ENCODE data around the gene NLN.

DNA sequence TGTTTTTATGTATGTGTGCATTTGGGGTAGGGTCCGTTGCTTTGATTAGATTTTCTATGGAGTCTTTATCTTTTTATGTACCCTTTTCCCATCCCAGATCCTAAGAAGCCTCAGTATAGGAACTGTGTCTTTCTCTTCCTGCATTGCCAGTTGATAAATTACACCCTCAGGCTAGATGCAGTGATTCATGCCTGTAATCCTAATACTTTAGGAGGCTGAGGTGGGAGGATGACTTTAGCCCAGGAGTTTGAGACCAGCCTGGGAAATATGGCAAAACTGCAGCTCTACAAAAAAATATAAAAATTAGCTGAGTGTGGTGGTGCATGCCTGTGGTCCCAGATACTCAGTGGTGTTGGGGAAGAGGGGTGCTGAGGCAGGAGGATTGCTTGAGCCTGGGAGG lies 40.2 kb downstream of the NLN start:
- TF ChIP-seq, protein P1, sequence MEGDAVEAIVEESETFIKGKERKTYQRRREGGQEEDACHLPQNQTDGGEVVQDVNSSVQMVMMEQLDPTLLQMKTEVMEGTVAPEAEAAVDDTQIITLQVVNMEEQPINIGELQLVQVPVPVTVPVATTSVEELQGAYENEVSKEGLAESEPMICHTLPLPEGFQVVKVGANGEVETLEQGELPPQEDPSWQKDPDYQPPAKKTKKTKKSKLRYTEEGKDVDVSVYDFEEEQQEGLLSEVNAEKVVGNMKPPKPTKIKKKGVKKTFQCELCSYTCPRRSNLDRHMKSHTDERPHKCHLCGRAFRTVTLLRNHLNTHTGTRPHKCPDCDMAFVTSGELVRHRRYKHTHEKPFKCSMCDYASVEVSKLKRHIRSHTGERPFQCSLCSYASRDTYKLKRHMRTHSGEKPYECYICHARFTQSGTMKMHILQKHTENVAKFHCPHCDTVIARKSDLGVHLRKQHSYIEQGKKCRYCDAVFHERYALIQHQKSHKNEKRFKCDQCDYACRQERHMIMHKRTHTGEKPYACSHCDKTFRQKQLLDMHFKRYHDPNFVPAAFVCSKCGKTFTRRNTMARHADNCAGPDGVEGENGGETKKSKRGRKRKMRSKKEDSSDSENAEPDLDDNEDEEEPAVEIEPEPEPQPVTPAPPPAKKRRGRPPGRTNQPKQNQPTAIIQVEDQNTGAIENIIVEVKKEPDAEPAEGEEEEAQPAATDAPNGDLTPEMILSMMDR (conservative IDR thresholded peaks at IDR 0.05 in 1 of 2, IDR thresholded peaks at IDR 0.05 in 1 of 2; ENCODE audit: low read depth in 1 of 2, low read length in 2 of 2) = no peak
- TF ChIP-seq EZH2 (IDR thresholded peaks at IDR 0.05; ENCODE audit: low read length, missing control alignments) = no peak

All from fibroblast of lung (primary cell).